HG03565 (cell line): Measurements from ENCODE around the gene LAPTM5.
A peak's percentile ranks its signal among the peaks of the same experiment; 100 is the strongest.

Experiments used
- ATAC-seq: cut with Tn5 transposase; IDR thresholded peaks from one replicate; pipeline ENCODE4 v1.9.1; 2021; ENCODE audit warnings: mild to moderate bottlenecking, moderate library complexity; ENCODE audit not compliant: unreplicated experiment

Gene LAPTM5

GRCh38 chr1:30758121-30758688 is 631 bp upstream of the LAPTM5 start:
- ATAC-seq, result no peak

GRCh38 chr1:30756545-30757351 is 826 bp downstream of the LAPTM5 start:
- ATAC-seq, result no peak

DNA sequence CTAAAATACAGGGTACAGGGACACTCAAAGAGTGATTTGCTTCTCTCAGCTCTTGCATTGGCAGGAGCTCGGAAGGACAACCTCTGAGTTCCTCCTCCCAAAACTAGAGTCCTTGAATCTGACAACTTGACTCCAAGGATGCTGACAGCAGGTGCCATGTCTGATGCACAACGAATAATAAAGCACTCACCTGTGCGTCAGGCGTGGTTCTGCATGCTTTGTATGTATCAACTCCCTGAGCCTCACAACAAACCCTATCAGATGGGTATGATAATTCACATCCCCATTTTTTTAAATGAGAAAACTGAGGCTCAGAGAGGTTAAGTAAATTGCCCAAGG is 1.4 kb downstream of the LAPTM5 start:
- ATAC-seq, result no peak

GRCh38 chr1:30755746-30756145 is 1.8 kb downstream of the LAPTM5 start:
- no peak for ATAC-seq

DNA sequence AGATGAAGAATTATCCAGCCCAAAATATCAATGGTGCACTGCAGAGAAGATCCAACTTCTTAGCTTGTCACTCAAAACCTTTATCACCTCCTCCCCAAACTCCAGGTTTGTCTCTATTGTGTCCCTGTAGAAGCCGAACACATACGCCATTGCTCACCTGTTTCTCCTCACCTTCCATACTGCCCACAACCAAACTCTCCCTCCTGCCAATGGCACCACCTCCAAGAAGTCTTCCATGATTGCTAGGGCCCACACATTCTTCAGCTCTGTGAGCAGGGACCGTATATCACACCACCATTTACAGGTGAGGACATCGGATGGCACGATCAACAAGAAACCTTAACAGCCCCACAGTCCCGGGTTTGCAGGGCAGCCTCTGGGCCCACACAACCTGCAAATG is 2.2 kb downstream of the LAPTM5 start:
- ATAC-seq, result no peak

GRCh38 chr1:30754684-30755171 is 2.8 kb downstream of the LAPTM5 start:
- ATAC-seq, result peak; percentile 34

GRCh38 chr1:30753660-30754123 is 3.9 kb downstream of the LAPTM5 start:
- ATAC-seq, result no peak

- ATAC-seq, result no peak
Measured at GRCh38 chr1:30753118-30753517, 4.5 kb downstream of the LAPTM5 start.

- no peak for ATAC-seq
Measured at GRCh38 chr1:30752651-30752908, 5.0 kb downstream of the LAPTM5 start.

DNA sequence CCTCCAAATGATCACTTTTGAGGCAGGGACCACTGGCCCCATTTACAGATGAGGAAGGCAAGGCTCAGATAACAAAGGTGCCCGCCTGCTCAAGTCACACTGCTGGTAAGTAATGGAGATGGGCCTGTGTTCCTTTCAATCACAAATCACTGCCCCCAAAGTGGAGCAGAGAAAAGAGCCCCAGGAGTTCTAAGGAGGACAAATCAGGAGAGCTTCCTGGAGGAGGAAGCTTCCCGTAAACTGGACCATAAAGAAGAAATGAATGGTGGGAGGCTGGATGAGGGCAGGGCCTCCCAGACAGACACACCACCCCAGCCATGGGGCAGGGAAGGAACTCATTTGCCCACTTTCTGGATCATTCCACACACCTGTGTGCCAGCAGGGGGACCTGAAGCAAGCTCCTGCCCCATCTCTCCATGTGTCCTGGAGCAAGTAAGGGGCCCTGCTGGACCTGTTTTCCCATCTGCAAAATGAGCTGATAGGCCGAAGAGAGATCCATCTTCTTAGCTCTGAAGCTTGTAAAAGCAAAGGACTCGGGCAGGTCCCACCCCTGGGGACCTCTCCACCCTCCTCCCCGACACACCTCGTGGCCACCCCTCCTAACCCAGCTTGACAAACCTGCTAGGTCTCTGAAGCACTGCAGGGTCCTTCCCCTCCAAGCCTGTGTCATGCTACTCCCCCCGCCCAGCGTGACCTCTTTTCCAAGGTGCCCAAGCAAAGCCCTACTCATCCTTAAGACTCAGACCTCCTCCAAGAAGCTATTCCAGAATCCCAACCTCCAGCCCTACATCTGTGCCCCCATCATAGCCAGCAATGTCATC is 5.5 kb downstream of the LAPTM5 start:
- no peak for ATAC-seq

- ATAC-seq, result no peak
Measured at GRCh38 chr1:30750731-30751291, 6.8 kb downstream of the LAPTM5 start.

DNA sequence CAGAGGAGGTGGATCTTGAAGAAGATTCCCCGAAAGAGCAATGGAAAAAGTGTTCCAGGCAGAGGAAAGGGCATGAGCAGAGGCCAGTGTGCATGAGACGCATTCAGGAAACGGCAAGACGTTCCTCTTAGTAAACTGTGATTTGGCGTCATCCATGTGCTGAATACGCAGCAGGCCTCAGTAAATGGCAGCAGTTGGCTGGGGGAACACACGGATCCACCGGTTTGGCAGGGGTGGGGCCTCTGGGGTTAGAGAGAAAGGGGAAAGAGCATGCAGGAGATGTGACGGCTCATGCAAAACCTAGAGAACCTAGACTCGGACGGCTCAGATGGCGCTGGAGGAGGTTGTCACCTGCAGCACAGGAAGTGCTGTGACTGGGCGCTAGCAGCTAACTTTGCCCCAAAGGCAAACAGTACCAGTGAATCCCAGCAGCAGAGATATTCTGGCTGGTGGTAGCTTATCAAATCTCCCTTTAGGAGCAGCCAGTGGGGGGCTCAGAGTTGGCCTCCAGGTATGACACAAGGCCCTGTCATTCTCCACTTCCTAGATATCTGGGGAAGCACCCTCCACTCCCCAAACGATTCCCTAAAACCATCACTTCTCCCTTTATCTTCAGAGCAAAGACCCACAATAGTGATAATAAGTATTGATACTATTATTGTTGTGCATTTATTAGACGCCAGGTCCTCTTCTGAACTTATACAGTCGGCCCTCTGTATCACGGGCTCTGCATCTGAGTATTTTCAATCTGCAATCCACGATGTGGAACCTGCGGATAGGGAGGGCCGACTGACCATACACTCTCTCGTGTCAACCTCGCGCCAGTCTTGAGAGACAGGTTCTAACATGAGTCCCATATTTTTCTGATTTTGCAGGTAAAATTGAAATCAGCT is 7.6 kb downstream of the LAPTM5 start:
- no peak for ATAC-seq

DNA sequence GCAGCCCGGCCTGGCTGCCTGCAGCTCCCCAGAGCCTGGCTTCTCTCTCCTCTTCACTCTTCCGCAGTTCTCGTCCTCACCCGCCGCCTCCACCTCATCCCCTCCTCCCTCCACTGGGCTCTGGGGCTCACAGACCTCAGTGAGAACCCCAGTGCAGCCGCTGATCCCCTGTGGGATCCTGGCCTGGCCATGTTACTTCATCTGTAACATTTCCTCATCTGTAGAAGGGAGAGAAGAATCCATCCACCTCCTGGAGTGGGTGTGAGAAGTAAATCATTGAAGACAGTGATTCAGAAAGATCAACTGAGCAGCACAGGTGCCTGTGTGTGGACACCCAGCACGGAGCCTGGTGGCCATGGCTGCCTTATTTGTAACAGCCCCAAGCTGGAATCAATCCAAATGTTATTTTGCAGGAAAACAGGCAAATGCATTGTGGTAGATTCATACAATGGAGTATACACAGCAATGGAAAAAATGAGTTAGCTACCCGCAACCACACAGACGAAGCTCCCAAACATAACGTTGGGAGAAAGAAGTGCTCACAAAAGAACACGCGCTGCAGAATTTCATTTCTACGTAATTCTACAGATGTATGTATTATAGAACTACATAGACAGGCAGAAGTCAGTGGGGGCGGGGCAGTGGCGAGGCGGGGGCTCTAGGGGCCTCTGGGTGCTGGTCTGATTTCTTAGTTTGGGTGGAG is 8.7 kb downstream of the LAPTM5 start:
- no peak for ATAC-seq

DNA sequence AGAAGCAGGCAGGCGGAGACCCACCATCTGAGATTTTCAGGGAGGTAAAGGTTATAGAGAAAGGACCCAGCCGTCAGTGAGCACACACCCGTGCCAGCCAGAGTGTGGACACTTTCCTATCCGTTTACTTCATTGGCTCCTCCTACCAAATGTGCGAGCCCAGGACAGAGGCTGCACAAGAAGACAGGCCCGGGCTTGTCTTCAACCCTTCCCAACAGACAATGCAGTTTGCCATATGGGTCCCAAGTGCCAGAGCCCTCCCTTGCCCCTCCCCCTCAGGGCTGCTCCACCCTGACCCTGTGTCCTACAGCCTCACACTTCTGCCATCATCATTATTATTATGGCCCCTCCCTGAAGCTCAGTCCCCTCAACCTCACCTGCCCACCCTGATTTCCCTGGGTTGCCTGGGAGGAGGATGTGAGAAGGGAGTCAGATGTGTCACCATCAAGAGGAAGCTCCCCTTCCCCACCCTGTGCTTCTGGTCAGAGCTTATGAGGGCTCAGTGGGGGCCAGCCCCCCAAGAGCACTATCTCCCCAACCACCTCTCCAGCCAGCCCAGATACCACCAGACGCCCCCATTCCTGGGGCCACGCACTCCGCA is 9.4 kb downstream of the LAPTM5 start:
- ATAC-seq, result no peak

DNA sequence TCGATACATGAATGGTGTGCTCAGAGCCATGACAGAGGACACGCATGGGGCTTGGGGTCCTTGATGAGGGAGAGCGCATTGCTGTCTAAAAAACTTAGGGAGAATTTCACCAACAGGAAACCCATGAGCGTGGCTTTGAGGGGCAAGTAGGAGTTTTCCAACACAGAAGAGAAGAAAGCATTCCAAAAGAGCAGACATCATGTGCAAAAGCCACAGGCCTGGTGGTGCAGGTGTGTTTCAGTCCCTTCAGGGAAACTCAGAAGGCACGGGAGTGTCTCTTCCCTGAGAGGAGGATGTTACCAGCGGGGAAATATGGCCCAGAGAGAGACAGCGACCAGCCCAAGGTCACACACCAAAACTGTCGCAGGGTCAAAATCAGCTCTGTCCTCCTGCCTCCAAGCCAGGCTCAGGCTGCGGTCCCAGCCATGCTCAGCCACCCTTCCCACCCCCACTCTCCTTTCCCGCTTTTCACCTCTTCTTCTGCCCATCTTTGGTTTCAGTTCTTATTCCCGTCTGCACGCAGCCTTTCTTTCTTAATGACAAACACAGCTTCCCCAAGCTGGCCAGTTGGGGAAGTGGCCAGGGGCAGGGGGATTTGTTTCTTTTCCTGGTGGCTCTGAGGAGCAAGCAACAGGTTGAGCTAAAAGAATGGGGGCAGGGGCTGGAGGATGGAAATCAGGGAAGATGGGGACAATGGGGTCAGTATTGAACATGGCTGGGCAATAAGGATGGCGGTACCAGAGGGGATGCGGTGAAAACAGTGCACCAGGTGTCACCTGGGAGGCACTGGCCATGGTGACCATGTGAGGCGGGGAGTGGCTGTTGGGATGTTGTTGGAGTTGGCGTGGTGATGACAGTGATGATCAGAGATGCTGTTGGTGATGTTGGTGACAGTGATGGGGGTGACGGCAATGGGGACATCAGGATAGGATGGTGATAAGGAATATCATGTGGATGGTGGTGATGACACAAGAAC is 10.3 kb downstream of the LAPTM5 start:
- ATAC-seq, result no peak

GRCh38 chr1:30746212-30747032 is 11.2 kb downstream of the LAPTM5 start:
- ATAC-seq, result no peak

GRCh38 chr1:30745834-30746208 is 11.8 kb downstream of the LAPTM5 start:
- no peak for ATAC-seq
